ENCODE results near the gene HNRNPH2. TPM values are rescaled to one million over a fixed set of nuclear protein-coding genes. Genes with fewer than 3 reads are reported as not detected.

The HNRNPH2 gene
- total and polyA plus RNA-seq, 8 donors, result 66.2 to 107 (median 99.2) TPM

DNA sequence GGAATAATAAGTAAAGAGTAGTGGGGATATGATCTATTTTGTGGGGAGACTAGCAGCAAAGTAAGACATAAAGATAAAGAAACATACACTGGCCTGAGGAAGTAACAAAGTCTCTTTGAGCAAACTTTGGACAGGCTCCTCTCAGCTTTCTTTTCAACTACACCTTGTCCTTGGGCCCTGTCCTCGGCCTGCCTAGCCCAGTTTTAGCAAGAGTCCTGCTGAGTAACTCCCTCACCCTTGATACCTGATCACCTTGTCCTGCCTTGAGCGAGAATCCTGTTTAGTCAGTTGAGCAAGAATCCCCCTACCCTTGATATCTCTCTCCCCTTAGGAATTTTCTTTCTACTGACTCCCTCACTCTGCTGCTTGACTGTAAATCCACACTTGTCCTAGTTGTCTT lies 11.5 kb downstream of the HNRNPH2 start:
- H3K27me3 ChIP-seq, result no peaks in the 10 kb centered on the region
- ATAC-seq (no peak), DNase-seq (no peak)
- peaks cover 2 to 7% of the 10 kb centered on the region in 2 donors for H3K4me1 ChIP-seq
- no peaks in the 10 kb centered on the region for H3K9me3 ChIP-seq
- peaks cover 0 to 7% of the 10 kb centered on the region in 2 donors for H3K36me3 ChIP-seq
- intact Hi-C loops (cut with DNase I), result no loop called here
- H3K27ac ChIP-seq, result no peak overlapping the region
- H3K4me3 ChIP-seq, result peak overlapping the region in 1 of 2 donors; percentile 51
- TF ChIP-seq, protein P1, sequence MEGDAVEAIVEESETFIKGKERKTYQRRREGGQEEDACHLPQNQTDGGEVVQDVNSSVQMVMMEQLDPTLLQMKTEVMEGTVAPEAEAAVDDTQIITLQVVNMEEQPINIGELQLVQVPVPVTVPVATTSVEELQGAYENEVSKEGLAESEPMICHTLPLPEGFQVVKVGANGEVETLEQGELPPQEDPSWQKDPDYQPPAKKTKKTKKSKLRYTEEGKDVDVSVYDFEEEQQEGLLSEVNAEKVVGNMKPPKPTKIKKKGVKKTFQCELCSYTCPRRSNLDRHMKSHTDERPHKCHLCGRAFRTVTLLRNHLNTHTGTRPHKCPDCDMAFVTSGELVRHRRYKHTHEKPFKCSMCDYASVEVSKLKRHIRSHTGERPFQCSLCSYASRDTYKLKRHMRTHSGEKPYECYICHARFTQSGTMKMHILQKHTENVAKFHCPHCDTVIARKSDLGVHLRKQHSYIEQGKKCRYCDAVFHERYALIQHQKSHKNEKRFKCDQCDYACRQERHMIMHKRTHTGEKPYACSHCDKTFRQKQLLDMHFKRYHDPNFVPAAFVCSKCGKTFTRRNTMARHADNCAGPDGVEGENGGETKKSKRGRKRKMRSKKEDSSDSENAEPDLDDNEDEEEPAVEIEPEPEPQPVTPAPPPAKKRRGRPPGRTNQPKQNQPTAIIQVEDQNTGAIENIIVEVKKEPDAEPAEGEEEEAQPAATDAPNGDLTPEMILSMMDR (IDR thresholded peaks at IDR 0.05), result no peak

DNA sequence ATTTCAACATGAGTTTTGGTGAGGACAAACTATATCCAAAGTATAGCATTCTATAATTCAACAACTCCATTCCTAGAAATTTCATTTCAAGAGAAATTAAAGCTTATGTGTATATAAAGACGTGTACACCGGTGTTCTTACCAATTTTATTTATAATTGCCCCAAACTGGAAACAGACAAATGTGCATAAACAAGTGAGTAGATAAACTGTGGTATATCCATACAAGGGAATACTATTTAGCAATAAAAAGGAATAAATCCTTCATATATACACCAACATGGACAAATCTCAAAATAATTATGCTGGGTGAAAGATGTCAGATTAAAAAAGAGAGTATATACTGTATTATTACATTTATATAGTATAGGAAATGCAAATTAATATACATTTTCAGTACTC lies 19.9 kb downstream of the HNRNPH2 start:
- intact Hi-C loops (cut with DNase I), result no loop called here
- TF ChIP-seq, protein P1 (IDR thresholded peaks at IDR 0.05), result no peak
- no peaks in the 10 kb centered on the region for H3K27me3 ChIP-seq
- H3K9me3 ChIP-seq, result no peaks in the 10 kb centered on the region
- no peak for DNase-seq
- no peaks in the 10 kb centered on the region for H3K4me1 ChIP-seq
- H3K4me3 ChIP-seq, result no peak overlapping the region
- ATAC-seq, result no peak
- peaks cover 0 to 30% of the 10 kb centered on the region in 2 donors for H3K36me3 ChIP-seq
- no peak overlapping the region for H3K27ac ChIP-seq

DNA sequence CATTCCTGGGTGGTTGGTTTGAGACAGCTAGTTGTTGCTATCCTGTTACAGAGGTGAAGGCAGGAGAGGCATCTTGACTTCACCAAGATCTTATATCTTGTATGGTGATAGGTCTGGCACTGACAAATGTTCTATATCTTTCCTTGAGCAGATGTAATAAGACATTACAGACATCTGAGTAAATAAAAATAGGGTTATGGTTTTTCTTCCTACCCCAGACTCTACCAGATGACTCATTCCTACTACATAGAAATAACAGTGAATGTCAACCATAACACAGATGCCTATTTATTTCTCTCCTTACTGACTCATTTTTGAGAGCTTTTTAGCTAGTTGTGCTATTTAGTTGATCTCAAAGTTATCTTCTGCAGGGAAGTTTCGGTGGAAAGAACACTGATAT lies 21.9 kb downstream of the HNRNPH2 start:
- Histone ChIP-seq H3K36me3 (peaks cover 0 to 22% of the 10 kb centered on the region in 2 donors), H3K4me3 (no peak overlapping the region), H3K27me3 (no peaks in the 10 kb centered on the region), H3K4me1 (no peaks in the 10 kb centered on the region), H3K27ac (no peak overlapping the region), H3K9me3 (no peaks in the 10 kb centered on the region)
- intact Hi-C loops (cut with DNase I), result no loop called here
- TF ChIP-seq, protein P1 (IDR thresholded peaks at IDR 0.05), result no peak
- no peak for ATAC-seq
- no peak for DNase-seq

DNA sequence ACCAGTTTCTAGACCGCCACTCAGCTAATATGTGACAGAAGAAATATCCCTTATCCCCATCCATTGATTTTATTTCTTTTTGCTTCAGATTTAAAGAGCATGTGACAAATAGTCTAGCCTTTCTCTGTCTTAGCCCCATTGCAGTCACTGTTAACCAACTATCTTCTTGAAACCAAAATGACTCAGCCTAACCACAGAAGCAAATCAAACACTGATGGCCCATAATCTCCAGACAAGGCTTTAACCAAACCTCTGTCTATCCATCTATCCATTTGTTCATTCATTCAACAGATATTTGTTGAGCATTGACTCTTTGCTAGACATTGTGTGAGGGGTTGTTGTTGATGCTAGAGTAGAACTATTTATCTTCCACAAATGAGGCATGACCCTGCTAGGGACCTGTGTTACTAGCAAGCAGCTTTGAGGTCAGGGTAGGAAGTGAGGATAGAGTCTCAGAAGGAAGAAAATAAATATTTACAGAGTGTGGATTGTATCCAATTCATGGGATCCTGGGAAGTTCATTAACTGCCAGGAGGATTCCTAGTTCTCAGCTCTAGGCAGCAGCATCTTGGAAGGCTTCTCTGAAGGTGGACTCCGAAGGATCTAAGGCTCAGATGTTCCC lies 22.5 kb downstream of the HNRNPH2 start:
- no peak for ATAC-seq
- Histone ChIP-seq H3K27me3 (no peaks in the 10 kb centered on the region), H3K9me3 (no peaks in the 10 kb centered on the region), H3K36me3 (peaks cover 0 to 22% of the 10 kb centered on the region in 2 donors), H3K4me1 (no peaks in the 10 kb centered on the region), H3K27ac (no peak overlapping the region), H3K4me3 (no peak overlapping the region)
- TF ChIP-seq, protein P1 (IDR thresholded peaks at IDR 0.05), result no peak
- no peak for DNase-seq
- intact Hi-C loops (cut with DNase I), result no loop called here

DNA sequence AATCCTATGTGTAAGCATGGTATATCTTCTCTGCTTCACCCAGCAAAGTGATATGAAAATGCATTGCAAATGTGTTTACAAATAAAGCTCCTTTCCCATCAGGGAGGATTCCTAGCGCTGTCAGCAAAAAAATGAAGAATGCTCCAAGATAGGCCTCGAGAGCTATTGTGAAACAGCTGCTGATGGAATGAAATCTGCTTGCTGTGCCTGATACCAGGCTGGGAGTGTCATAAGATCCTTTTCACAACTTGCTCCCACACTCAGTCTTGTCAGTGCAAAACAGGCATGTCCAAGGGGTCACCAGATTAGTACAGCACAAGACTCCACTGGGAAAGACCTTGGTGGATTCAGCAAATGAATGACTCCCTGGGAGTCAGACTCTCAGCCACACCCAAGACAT lies 34.1 kb downstream of the HNRNPH2 start:
- DNase-seq (no peak), ATAC-seq (no peak)
- no peaks in the 10 kb centered on the region for H3K9me3 ChIP-seq
- no peak overlapping the region for H3K4me3 ChIP-seq
- intact Hi-C loops (cut with DNase I), result no loop called here
- H3K4me1 ChIP-seq, result no peaks in the 10 kb centered on the region
- no peaks in the 10 kb centered on the region for H3K27me3 ChIP-seq
- no peak overlapping the region for H3K27ac ChIP-seq
- TF ChIP-seq, protein P1 (IDR thresholded peaks at IDR 0.05), result no peak
- peaks cover 0 to 17% of the 10 kb centered on the region in 2 donors for H3K36me3 ChIP-seq

Data from left lung (tissue), 10 donors.